HepG2 (cell line): Measurements from ENCODE around the gene CYP4F2. TPM values are rescaled to one million over a fixed set of nuclear protein-coding genes. Genes with fewer than 3 reads are reported as not detected.

Experiments
- CERS6 ChIP-seq: sonication (generic); formaldehyde crosslinking; IDR thresholded peaks from 2 replicates; pipeline ENCODE4 v1.5.0; 2020; ENCODE audit warnings: missing genetic modification reagents
- GLI4 ChIP-seq: sonication (generic); formaldehyde crosslinking; IDR thresholded peaks from 2 replicates; pipeline ENCODE4 v1.5.1; 2020; ENCODE audit warnings: missing genetic modification reagents, mild to moderate bottlenecking, moderate library complexity, borderline replicate concordance
- HDAC2 ChIP-seq: sonication (generic); formaldehyde crosslinking; IDR thresholded peaks from 2 replicates; pipeline ENCODE4 v1.4.0; 2020; ENCODE audit warnings: missing genetic modification reagents
- HMGA1 ChIP-seq: sonication (generic); formaldehyde crosslinking; conservative IDR thresholded peaks from 2 replicates; pipeline ENCODE4 v1.4.0; 2020; ENCODE audit warnings: missing genetic modification reagents
- HNRNPL ChIP-seq: fragments of 200-400 bp; formaldehyde crosslinking; IDR thresholded peaks from 2 replicates; pipeline ENCODE4 v1.6.1; 2017; ENCODE audit warnings: mild to moderate bottlenecking, low read depth, low read length
- IRX3 ChIP-seq: sonication (generic); formaldehyde crosslinking; IDR thresholded peaks from 2 replicates; pipeline ENCODE4 v1.8.1; 2023; ENCODE audit warnings: mild to moderate bottlenecking, low read depth, missing genetic modification reagents, borderline replicate concordance
- KDM5A ChIP-seq: fragments of 200-600 bp; sonication (generic); IDR thresholded peaks from 2 replicates; pipeline ENCODE4 v1.7.0; 2018; ENCODE audit warnings: antibody characterized with exemption, mild to moderate bottlenecking, low read length, borderline replicate concordance
- PRDM15 ChIP-seq: sonication (generic); formaldehyde crosslinking; IDR thresholded peaks from 2 replicates; pipeline ENCODE4 v1.4.0; 2020; ENCODE audit warnings: missing genetic modification reagents
- RORA ChIP-seq: sonication (generic); formaldehyde crosslinking; IDR thresholded peaks from 2 replicates; pipeline ENCODE4 v1.5.0; 2020; ENCODE audit warnings: mild to moderate bottlenecking, missing genetic modification reagents, moderate library complexity
- SALL1 ChIP-seq: sonication (generic); formaldehyde crosslinking; IDR thresholded peaks from 2 replicates; pipeline ENCODE4 v1.8.0; 2022; ENCODE audit warnings: mild to moderate bottlenecking, missing genetic modification reagents
- SIX1 ChIP-seq: sonication (generic); formaldehyde crosslinking; IDR thresholded peaks from 2 replicates; pipeline ENCODE4 v1.4.0; 2020; ENCODE audit warnings: missing genetic modification reagents, borderline replicate concordance
- SP4 ChIP-seq: sonication (generic); formaldehyde crosslinking; IDR thresholded peaks from 2 replicates; pipeline ENCODE4 v1.8.1; 2023; ENCODE audit warnings: mild to moderate bottlenecking, missing genetic modification reagents
- ZBTB2 ChIP-seq: sonication (generic); formaldehyde crosslinking; IDR thresholded peaks from 2 replicates; pipeline ENCODE4 v1.8.0; 2022; ENCODE audit warnings: low read depth, missing genetic modification reagents
- ZNF274 ChIP-seq: sonication (generic); formaldehyde crosslinking; IDR thresholded peaks from 2 replicates; pipeline ENCODE4 v1.5.1; 2020; ENCODE audit warnings: mild to moderate bottlenecking, missing genetic modification reagents
- ZNF276 ChIP-seq: sonication (generic); formaldehyde crosslinking; IDR thresholded peaks from 2 replicates; pipeline ENCODE4 v1.4.0; 2020; ENCODE audit warnings: mild to moderate bottlenecking, low read depth, missing genetic modification reagents
- ZNF549 ChIP-seq: sonication (generic); formaldehyde crosslinking; IDR thresholded peaks from 2 replicates; pipeline ENCODE4 v1.5.0; 2020; ENCODE audit warnings: missing genetic modification reagents
- ZUFSP ChIP-seq: sonication (generic); formaldehyde crosslinking; IDR thresholded peaks from 2 replicates; pipeline ENCODE4 v1.9.0; 2021; ENCODE audit warnings: missing genetic modification reagents, mild to moderate bottlenecking, borderline replicate concordance
- polyA plus RNA-seq, 8 experiments: library from polyadenylated mRNA; depleted of rRNA in 3 of 8; stranded (reverse) in 7 of 8; unstranded in 1 of 8; fragments of >200 nt; fragmentation: Illumina TruSeq in 4 of 8; extraction: Trizol in 4 of 8; gene quantifications; 2 replicates each; pipeline versions ENCODE4 v1.2.1 to v1.2.3, GENCODE V29; 2011 to 2016; ENCODE audit warnings: low read depth in 4 of 8, missing spikeins in 1 of 8, mixed read lengths in 1 of 8; ENCODE audit not compliant: insufficient read depth in 1 of 8
- total RNA-seq, 5 experiments: library from RNA; depleted of rRNA; stranded (reverse); fragments of >200 nt; fragmentation: Illumina TruSeq; extraction: Trizol; gene quantifications; 2 replicates each; pipeline ENCODE4 v1.2.3, GENCODE V29; 2016; ENCODE audit warnings: low read depth in 1 of 5

The CYP4F2 gene
- total and polyA plus RNA-seq, 2 of the 13 experiments (the other 11 are each of a cell fraction or from before 2014, with no cell fraction given) = 3.7 to 3.9 TPM

GRCh38 chr19:15934332-15935078 is 36.6 kb upstream of the CYP4F2 start, which contains the start of gene CYP4F11 (continued):
- TF ChIP-seq PRDM15 (CRISPR knock-in tag) = no peak; the same call in 1 of the 2 replicates
- TF ChIP-seq SALL1 (CRISPR knock-in tag) = peak; percentile 51; the same call in 1 of the 2 replicates
- TF ChIP-seq CERS6 (CRISPR knock-in tag) = no peak
- TF ChIP-seq ZNF549 (CRISPR knock-in tag) = no peak
- TF ChIP-seq ZNF276 (CRISPR knock-in tag) = no peak
- TF ChIP-seq SP4 = no peak
- TF ChIP-seq HNRNPL = peak; percentile 80
- TF ChIP-seq ZUFSP (CRISPR knock-in tag) = no peak
- no peak for TF ChIP-seq KDM5A
- no peak for TF ChIP-seq HMGA1
- TF ChIP-seq ZBTB2 (CRISPR knock-in tag) = no peak
- TF ChIP-seq GLI4 (CRISPR knock-in tag) = no peak
- no peak for TF ChIP-seq SIX1
- TF ChIP-seq HDAC2 (CRISPR knock-in tag) = peak; percentile 44; the same call in 1 of the 2 replicates
- no peak for TF ChIP-seq IRX3 (CRISPR knock-in tag)
- TF ChIP-seq ZNF274 = no peak
- TF ChIP-seq RORA (CRISPR knock-in tag) = no peak
